Fibroblast of lung (primary cell): ENCODE data around the gene PLEKHA8.

Experiments used
- CTCF ChIP-seq, 2 donors: IDR thresholded peaks in 1 of 2; conservative IDR thresholded peaks in 1 of 2; 1 replicate in 1 of 2; 2 replicates in 1 of 2; pipeline ENCODE4 v1.5.1; 2011 to 2012; ENCODE audit warnings: low read length in 2 of 2, control low read depth in 1 of 2, inconsistent platforms in 1 of 2, low read depth in 1 of 2, mild to moderate bottlenecking in 1 of 2
- EZH2 ChIP-seq: IDR thresholded peaks from 2 replicates; pipeline ENCODE4 v1.5.1; 2012; ENCODE audit warnings: low read length, control low read depth, mild to moderate bottlenecking; ENCODE audit errors: missing control alignments

- no peak for TF ChIP-seq CTCF (conservative IDR thresholded peaks at IDR 0.05 in 1 of 2, IDR thresholded peaks at IDR 0.05 in 1 of 2; ENCODE audit: low read depth in 1 of 2, low read length in 2 of 2)
- TF ChIP-seq EZH2 = no peak
Measured at GRCh38 chr7:30029696-30030095, 1.5 kb downstream of the PLEKHA8 start.
